Cerebellar nuclear complex (tissue), 1 donor: ENCODE measurements around the gene DST.

Experiments
- DNase-seq, 2 experiments: peaks; one replicate each; lab custom pipeline; 2025; lab: John Stamatoyannopoulos, UW

Gene DST

GRCh38 chr6:56536536-56536935 is 106.2 kb downstream of the DST start:
- no peak for DNase-seq

GRCh38 chr6:56535626-56536025 is 107.1 kb downstream of the DST start:
- no peak for DNase-seq

- DNase-seq = no peak
Measured at GRCh38 chr6:56534680-56535419, 107.8 kb downstream of the DST start.

- DNase-seq = no peak
Measured at GRCh38 chr6:56532766-56533551, 109.7 kb downstream of the DST start.

- no peak for DNase-seq
Measured at GRCh38 chr6:56531839-56532595, 110.7 kb downstream of the DST start.

- DNase-seq = no peak
Measured at GRCh38 chr6:56529594-56530191, 113.0 kb downstream of the DST start.

- no peak for DNase-seq
Measured at GRCh38 chr6:56528412-56528841, 114.3 kb downstream of the DST start.

- DNase-seq = no peak
Measured at GRCh38 chr6:56527934-56528333, 114.8 kb downstream of the DST start.

GRCh38 chr6:56526860-56527544 is 115.7 kb downstream of the DST start:
- DNase-seq = no peak

GRCh38 chr6:56525974-56526789 is 116.5 kb downstream of the DST start:
- DNase-seq = no peak

- DNase-seq = no peak
Measured at GRCh38 chr6:56524891-56525703, 117.6 kb downstream of the DST start.

- DNase-seq = no peak
Measured at GRCh38 chr6:56522495-56523270, 120.0 kb downstream of the DST start.

- DNase-seq = no peak
Measured at GRCh38 chr6:56521976-56522375, 120.7 kb downstream of the DST start.

GRCh38 chr6:56521454-56521853 is 121.2 kb downstream of the DST start:
- no peak for DNase-seq

GRCh38 chr6:56520218-56520617 is 122.5 kb downstream of the DST start:
- no peak for DNase-seq

GRCh38 chr6:56518995-56519767 is 123.5 kb downstream of the DST start:
- DNase-seq = no peak

- DNase-seq = no peak
Measured at GRCh38 chr6:56517155-56517745, 125.4 kb downstream of the DST start.

GRCh38 chr6:56516003-56516402 is 126.7 kb downstream of the DST start:
- no peak for DNase-seq
